ENCODE data around the gene CSTB. TPM values are rescaled to one million over a fixed set of nuclear protein-coding genes. Genes with fewer than 3 reads are reported as not detected.

The CSTB gene
- total RNA-seq, 1 experiment from 2014 or later: 136 TPM

GRCh38 chr21:43769325-43769958, 6.7 kb downstream of the CSTB start:
- no TSS peak for BruUV-seq (replicated peaks)
- ChIA-PET POLR2A (ENCODE audit: unreplicated experiment) (interaction anchor here (0.6 kb wide), 1 partner anchor 57 kb away, joined by 7 read pairs; no protein-coding TSS in a partner anchor), CTCF (no interaction called here)
- no peak for DNase-seq
- H3K9me3 ChIP-seq (ENCODE audit: insufficient read depth, low read depth): no peaks in the 10 kb centered on the region
- no peaks in the 10 kb centered on the region for H3K9me2 ChIP-seq (ENCODE audit: insufficient read depth)
- no peak overlapping the region for H2AFZ ChIP-seq
- H3K4me2 ChIP-seq: peak overlapping the region; percentile 78
- H3K36me3 ChIP-seq (ENCODE audit: low read depth): peaks cover 10% of the 10 kb centered on the region
- no peak overlapping the region for H3K4me3 ChIP-seq
- intact Hi-C loops (cut with micrococcal nuclease; ENCODE audit: unreplicated experiment): loop anchor here (2.0 kb wide), 2 partner anchors 19 to 41 kb away; partner anchors contain the start of gene RRP1
- TF ChIP-seq EZH2 (IDR thresholded peaks at IDR 0.05; ENCODE audit: low read depth) (no peak), CTCF (conservative IDR thresholded peaks at IDR 0.05) (no peak)
- peaks cover 2% of the 10 kb centered on the region for H4K20me1 ChIP-seq (ENCODE audit: insufficient read depth)
- H3K79me2 ChIP-seq (ENCODE audit: low read depth): peaks cover 17% of the 10 kb centered on the region
- peaks cover 44% of the 10 kb centered on the region for H3K4me1 ChIP-seq (replicated peaks; ENCODE audit: insufficient read depth)
- peaks cover 65% of the 10 kb centered on the region for H3F3A ChIP-seq (ENCODE audit: insufficient read depth, low read depth)
- no peaks in the 10 kb centered on the region for H3K27me3 ChIP-seq (ENCODE audit: insufficient read depth, low read depth)
- peak overlapping the region; percentile 98 for H3K27ac ChIP-seq

- peaks cover 9% of the 10 kb centered on the region for H3K36me3 ChIP-seq (ENCODE audit: low read depth)
- H3K4me1 ChIP-seq (replicated peaks; ENCODE audit: insufficient read depth): peaks cover 38% of the 10 kb centered on the region
- 0 out of 2 replicates have a peak overlapping the region, but pooled peaks have one; percentile 5 for H2AFZ ChIP-seq
- POLR2A ChIA-PET (ENCODE audit: unreplicated experiment): interaction anchor here (0.6 to 0.7 kb wide), 3 partner anchors 10 to 56 kb away, joined by 4 to 7 read pairs (median 5); no protein-coding TSS in a partner anchor
- intact Hi-C loops (cut with micrococcal nuclease; ENCODE audit: unreplicated experiment): loop anchor here (2.0 kb wide), 2 partner anchors 20 to 40 kb away; partner anchors contain the start of gene RRP1
- H3K27ac ChIP-seq: peak overlapping the region; percentile 98
- TF ChIP-seq CTCF (conservative IDR thresholded peaks at IDR 0.05) (no peak), EZH2 (IDR thresholded peaks at IDR 0.05; ENCODE audit: low read depth) (no peak)
- H3K79me2 ChIP-seq (ENCODE audit: low read depth): peaks cover 11% of the 10 kb centered on the region
- H3K9me3 ChIP-seq (ENCODE audit: insufficient read depth, low read depth): no peaks in the 10 kb centered on the region
- CTCF ChIA-PET: no interaction called here
- no peaks in the 10 kb centered on the region for H3K27me3 ChIP-seq (ENCODE audit: insufficient read depth, low read depth)
- H3K9me2 ChIP-seq (ENCODE audit: insufficient read depth): no peaks in the 10 kb centered on the region
- H4K20me1 ChIP-seq (ENCODE audit: insufficient read depth): no peaks in the 10 kb centered on the region
- peak overlapping the region; percentile 78 for H3K4me2 ChIP-seq
- peaks cover 67% of the 10 kb centered on the region for H3F3A ChIP-seq (ENCODE audit: insufficient read depth, low read depth)
- H3K4me3 ChIP-seq: peak overlapping the region; percentile 29; the same call in 1 of the 2 replicates
- TSS peak; percentile 36 for BruUV-seq (replicated peaks)
- peak; percentile 40 to 49 for DNase-seq
These were observed 7.3 kb downstream of the CSTB start for GRCh38 chr21:43768868-43769167.

GRCh38 chr21:43767984-43768867, 7.9 kb downstream of the CSTB start:
- peak overlapping the region; percentile 78 for H3K4me2 ChIP-seq
- peaks cover 5% of the 10 kb centered on the region for H3K79me2 ChIP-seq (ENCODE audit: low read depth)
- POLR2A ChIA-PET (ENCODE audit: unreplicated experiment): interaction anchor here (0.6 to 0.7 kb wide), 3 partner anchors 9 to 124 kb away, joined by 4 to 9 read pairs (median 5); no protein-coding TSS in a partner anchor
- peaks cover 33% of the 10 kb centered on the region for H3K4me1 ChIP-seq (replicated peaks; ENCODE audit: insufficient read depth)
- no peaks in the 10 kb centered on the region for H3K9me3 ChIP-seq (ENCODE audit: insufficient read depth, low read depth)
- H3K27ac ChIP-seq: peak overlapping the region; percentile 98
- H3K9me2 ChIP-seq (ENCODE audit: insufficient read depth): no peaks in the 10 kb centered on the region
- DNase-seq: peak; percentile 84 to 93
- H3F3A ChIP-seq (ENCODE audit: insufficient read depth, low read depth): peaks cover 63% of the 10 kb centered on the region
- no peaks in the 10 kb centered on the region for H4K20me1 ChIP-seq (ENCODE audit: insufficient read depth)
- intact Hi-C loops (cut with micrococcal nuclease; ENCODE audit: unreplicated experiment): loop anchor here (2.0 kb wide), 2 partner anchors 21 to 39 kb away; partner anchors contain the start of gene RRP1
- H3K4me3 ChIP-seq: peak overlapping the region; percentile 29; the same call in 1 of the 2 replicates
- no TSS peak for BruUV-seq (replicated peaks)
- H3K27me3 ChIP-seq (ENCODE audit: insufficient read depth, low read depth): no peaks in the 10 kb centered on the region
- no peak for TF ChIP-seq EZH2 (IDR thresholded peaks at IDR 0.05; ENCODE audit: low read depth)
- TF ChIP-seq CTCF (conservative IDR thresholded peaks at IDR 0.05): no peak
- CTCF ChIA-PET: no interaction called here
- H2AFZ ChIP-seq: peak overlapping the region; percentile 5; the same call in 1 of the 2 replicates
- peaks cover 3% of the 10 kb centered on the region for H3K36me3 ChIP-seq (ENCODE audit: low read depth)
